HG03575 (cell line): ENCODE data around the gene SLC13A5.
"Not testable (repeated sequence)": the region's sequence is repeated elsewhere in the genome, so short reads cannot be mapped to it uniquely, and the experiment has no call there.

Experiments used
- ATAC-seq: cut with Tn5 transposase; IDR thresholded peaks from one replicate; pipeline ENCODE4 v1.9.1; 2021; ENCODE audit not compliant: unreplicated experiment, insufficient number of reproducible peaks, low FRiP score; ENCODE audit errors: extremely low read depth

The SLC13A5 gene

DNA sequence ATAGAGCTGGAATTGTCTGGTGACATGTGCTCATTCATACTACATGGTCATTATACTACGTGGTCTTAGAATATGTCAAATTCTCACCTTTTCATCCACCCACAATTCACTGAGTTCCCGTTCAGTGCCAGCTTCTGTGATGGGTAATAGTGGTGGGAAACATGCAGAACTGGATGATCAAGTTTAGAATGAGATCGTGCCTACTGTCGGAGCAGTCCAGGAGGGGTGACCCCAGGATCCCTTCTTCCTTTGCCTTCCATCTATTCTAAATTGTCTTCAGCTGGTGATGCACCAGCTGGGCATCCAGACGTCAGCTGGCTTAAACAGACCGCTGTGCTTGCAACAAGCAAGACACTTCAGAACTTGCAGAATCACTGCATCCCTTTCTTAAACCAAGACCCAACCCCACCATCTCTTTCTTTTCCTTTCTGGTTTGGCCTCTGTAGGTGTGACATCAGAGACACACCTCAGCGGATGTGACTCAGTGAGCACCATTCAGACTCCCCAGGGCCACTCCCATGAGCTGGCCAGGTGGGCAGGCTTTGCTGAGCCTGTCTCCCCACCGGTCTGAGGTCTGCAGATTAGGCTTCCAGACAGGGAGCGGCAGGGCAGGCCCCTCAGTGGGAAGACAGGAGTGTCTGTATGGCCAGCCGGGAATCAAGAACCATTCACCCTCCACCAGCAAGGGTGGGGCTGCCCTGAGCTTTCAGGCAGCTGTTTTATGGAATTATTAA, 43.5 kb downstream of the SLC13A5 start:
- no peak for ATAC-seq

DNA sequence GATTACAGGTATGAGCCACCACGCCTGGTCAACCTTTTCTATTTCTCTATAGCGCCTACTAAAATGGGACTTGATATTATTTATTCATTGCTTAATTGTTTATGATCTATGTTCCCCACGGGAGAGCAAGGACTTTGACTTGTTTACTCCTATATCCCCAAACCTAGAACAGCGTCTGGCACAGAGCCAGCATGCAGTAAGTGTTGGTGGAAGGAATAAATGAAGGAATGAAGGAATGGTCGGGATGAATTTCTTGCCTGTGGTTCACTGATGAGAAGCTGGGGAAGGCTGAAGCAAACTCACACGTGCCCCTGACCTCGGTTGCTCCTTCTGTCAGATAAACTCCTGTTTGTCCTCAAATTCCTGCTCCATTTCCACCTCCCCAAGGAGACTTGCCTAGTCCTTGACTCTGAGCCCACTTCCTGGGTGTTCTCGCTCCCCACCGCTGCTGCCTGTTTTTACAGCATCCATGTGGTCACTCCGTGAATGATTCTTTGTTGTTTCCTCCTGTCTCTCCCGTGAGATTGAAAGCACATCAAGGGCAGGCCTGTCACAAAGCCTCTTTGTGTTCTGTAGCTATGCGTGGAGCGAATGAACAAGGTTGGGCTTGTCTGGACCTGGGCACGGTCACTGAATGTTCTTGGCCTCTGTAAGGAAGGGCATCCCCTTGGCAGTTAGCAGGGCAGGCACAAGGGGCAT, 44.3 kb downstream of the SLC13A5 start:
- no peak for ATAC-seq

DNA sequence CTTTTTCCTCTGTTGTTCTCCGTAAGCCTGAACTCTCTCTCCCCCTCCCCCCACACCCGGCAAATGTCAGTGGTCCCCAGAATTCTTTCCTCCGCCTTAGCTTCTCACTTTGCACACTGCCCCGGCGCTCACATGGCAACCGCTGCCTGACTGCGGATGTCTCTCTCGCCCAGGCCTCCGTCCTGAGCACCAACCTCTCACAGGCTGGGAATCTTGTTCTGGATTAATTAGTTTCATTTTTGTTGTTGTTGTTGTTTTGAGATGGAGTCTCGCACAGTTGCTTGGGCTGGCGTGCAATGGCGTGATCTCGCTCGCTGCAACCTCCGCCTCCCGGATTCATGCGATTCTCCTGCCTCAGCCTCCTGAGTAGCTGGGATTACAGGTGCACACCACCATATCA, 45.0 kb downstream of the SLC13A5 start:
- no peak for ATAC-seq

DNA sequence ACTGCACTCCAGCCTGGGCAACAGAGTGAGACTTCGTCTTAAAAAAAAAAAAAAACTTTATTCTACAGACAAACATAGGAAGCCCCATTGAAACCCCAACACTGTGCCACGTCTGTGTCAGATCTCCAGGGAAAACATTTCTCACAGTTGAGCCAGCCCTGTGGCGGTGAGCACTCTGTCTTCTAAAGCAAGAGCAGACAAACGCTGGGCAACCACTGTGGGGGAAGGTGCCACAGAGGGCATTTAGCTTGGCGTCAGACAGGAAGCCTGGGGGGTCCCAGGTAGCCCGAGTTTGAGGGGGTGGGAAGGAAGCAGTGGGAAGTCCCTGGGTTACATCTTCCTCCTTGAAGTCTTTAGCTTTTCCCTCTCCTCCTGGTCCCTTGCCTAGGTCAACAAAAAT, 45.7 kb downstream of the SLC13A5 start:
- no peak for ATAC-seq

DNA sequence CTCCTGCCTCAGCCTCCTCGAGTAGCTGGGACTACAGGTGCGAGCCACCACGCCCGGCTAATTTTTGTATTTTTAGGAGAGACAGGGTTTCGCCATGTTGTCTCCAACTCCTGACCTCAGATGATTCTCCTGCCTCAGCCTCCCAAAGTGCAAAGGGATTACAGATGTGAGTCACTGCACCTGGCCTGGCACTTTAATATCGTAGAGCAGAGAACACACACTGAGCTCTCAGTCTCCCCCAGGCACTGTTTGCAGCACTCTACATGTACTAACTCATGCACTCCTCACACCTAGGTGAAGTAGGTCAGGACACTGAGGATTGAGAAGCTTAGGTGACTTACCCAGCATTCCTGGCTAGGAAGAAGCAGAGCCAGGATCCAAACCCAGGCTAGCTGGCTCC, 46.6 kb downstream of the SLC13A5 start:
- ATAC-seq: no peak

DNA sequence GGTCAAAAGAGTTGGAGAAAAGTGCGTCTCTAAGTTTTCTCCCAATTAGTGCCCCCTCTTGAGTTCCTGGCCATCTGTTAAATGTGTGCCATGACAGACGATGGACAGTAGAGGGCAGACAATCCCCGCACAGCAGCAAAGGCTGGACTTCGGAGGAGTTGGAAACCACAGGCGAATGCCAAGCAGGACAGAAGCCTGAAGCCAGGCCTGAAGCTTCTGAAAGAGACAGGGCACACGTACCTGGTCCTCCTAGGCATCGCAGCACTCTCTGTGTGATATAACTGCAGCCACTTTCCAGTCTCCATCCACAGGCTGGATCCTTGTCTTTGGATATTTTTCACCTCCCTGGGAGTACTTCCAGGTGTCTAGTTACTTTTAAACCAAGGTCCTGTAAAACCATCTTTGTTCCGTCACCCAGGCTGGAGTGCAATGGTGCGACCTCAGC, 47.1 kb downstream of the SLC13A5 start:
- ATAC-seq: no peak

DNA sequence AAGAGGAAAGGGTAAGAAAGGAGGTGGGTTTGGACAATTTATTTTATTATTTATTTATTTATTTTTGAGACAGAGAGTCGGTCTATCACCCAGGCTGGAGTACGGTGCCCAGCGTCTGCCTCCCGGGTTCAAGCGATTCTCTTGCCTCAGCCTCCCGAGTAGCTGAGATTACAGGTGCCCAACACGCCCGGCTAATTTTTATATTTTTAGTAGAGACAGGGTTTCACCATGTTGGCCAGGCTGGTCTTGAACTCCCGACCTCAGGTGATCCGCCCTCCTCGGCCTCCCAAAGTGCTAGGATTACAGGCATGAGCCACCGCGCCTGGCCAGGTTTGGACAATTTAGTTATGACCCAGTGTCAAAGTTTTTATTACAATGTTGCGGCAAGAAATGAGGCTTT, 50.0 kb downstream of the SLC13A5 start:
- not testable (repeated sequence) for ATAC-seq

DNA sequence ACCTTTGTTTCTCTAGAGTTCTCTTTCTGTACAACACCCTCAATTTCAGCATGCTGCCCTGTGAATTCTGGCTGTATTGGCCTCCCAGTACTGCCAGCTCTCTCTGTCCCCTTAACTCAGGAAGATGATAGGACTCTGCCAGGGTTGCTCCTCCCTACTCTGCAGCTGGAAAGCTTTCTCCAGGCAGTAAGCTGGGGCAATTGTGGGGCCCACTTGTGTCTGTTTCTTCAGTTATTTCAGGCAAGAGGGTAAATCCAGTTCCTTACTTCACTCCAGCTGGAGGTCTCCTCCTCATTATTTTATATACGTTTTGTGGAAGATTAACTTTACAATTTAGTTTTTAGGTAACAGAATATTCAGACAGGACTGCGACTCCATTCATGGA, 51.7 kb downstream of the SLC13A5 start:
- ATAC-seq: no peak

DNA sequence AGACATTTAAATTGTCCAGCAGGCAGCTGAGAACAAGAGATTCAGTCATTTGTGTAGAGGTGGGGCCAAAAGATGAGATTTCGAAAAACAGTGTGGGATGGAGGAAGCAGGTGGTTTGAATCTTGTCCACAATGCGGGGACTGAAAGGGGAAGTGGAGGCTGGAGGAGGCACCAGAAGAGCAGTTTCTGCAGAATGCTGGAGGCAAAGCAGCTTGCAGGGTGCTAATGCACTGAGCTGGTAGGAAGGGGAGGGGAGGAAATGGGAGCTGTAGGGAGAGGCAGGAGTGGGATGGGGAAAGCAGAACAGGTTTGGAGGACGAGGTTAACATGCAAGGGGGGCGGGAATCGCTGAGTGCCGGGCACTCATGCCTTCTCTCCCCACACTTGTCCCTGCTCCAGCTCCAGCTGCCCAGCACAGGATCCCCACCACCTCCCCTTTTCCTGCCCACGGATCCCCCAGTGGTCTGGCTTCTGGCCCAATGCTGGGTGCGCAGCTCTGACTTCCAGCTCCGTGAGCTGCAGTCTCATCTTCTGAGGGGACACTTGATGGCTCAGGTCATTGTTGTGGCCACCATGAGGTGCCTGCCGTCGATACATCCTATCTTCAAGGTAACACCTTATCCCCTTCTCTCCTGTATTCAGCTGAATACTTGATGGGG, 52.2 kb downstream of the SLC13A5 start:
- no peak for ATAC-seq

DNA sequence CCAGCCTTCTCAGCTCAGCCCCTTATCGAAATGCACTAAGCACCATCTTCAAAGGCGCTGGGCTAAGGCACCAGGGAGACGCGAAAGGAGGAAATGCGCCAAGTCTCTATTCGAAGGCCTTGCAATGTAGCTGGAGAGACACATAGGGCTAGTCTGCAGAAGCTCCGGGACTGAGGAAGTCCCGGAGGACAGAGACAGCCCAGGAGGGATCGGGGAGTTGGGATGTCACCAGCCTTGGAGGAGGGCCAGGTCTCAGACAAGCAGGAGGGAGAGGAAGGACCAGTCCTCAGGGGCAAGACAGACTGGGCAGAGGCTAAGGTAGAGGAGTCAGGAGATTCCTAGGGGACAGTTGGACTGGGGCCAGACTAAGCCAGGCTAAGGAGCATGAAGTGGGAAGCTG, 53.1 kb downstream of the SLC13A5 start:
- no peak for ATAC-seq

DNA sequence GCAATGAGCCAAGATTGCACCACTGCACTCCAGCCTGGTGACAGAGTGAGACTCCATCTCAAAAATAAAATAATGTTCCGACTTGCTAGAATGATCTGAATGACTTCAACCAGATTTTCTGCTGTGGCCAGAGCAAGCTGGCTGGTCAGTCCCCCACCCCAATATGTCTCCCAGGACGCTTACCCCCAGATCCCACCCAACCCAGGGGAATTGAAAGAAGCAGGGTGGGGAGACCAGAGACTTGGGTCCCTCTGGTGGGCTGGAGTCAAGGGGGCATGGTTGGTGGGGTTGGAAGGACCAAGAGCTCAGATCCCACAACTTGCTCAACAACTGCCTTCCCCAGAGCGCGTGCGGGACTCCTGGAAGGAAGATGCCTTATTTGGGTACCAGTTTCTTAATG, 54.8 kb downstream of the SLC13A5 start:
- ATAC-seq: not testable (repeated sequence)

DNA sequence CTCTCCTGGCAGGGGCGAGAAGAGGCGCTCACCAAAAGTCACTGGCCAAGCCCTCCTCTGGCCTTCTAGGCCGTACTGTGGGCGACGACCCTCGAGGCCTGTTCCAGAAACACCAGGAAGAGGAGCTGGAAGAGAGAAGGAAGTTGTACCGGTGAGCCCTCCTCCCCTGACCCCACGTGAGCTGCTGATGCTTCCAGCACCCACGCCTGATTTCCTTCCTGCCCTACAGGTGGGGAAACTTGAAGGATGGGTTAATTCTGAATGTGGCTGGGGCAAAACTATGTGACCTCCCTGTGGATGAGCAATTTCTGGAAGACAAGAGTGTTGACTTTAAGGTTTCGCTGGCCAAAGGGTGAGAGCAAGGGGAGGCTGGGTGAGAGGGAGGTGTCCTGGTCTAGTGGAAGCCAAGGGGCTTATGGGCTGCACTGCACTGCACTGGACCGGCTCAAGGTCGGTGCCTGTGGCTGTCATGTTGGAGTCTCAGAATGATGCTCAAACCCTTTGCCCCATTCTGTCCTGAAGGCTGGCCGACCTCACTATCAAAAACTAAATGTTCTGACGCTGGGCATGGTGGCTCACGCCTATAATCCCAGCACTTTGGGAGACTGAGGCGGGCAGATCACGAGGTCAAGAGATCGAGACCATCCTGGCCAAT, 55.4 kb downstream of the SLC13A5 start:
- no peak for ATAC-seq

DNA sequence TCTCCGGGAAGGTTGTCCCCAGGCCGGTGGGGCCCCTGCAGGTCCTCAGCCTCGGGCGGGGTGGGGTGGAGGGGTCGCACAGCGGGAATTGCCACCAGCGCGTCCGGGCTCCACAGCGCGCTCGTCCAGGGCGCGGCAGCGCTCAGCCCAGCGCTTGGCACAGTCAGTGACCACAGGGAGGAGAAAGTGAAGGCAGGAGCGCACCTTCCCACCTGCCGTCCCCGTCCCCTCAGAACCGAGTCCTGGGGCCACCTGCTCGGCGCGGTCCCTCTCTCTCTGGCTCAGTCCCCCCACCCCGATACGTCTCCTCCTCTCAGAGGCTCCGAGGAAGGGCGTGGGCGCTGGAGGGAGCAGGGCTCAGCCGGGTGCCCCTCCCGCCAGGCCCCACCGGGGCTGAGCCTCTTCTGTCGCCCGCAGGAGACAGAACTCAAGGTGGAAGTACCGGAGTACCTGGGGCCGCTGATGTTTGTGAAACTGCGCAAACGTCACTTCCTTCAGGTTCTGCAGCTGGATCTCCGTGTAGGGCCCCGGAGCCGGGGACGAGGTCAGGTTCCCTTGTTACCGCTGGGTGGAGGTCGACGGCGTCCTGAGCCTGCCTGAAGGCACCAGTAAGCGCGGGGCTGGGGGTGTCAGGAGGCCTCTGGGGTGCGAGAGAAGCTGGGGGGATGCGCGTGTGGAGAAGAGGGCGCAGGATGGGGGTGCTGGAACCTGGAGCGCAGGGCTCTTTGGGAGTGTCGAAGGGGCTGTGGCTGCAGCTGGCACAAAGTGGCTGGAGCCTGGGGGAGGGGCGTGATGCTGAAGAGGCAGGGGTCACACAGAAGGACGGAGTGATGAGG, 56.2 kb downstream of the SLC13A5 start:
- not testable (repeated sequence) for ATAC-seq

DNA sequence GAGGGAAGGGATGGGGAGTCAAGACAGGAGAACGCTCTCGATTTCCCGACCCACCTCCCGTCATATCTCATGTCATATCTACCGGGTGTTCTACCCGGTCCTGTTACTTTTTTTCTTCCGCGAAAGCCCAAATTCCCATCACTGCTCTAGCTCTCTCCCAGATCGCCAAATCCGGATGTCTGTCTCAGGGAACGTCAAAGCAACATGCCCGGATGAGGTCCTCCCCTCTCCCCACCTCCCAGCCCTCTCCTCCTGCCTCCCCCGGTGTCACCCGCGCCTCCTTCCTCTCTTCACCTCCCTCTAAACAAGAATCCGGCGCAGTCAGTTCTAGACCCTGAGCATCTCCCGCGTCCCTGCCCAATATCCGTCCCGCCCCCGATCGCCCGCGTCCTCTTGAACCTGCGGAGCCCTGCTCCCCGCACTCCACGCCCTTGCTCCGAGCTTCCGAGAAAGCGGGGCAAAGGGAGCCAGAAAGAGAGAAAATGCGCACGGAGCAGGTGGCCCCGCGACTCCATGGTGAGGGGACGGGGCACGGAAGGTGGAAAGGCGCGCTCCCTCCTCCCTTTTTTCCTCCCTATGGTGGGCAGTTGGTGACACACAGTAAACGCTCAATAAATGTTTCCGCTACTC, 57.3 kb downstream of the SLC13A5 start:
- not testable (repeated sequence) for ATAC-seq

DNA sequence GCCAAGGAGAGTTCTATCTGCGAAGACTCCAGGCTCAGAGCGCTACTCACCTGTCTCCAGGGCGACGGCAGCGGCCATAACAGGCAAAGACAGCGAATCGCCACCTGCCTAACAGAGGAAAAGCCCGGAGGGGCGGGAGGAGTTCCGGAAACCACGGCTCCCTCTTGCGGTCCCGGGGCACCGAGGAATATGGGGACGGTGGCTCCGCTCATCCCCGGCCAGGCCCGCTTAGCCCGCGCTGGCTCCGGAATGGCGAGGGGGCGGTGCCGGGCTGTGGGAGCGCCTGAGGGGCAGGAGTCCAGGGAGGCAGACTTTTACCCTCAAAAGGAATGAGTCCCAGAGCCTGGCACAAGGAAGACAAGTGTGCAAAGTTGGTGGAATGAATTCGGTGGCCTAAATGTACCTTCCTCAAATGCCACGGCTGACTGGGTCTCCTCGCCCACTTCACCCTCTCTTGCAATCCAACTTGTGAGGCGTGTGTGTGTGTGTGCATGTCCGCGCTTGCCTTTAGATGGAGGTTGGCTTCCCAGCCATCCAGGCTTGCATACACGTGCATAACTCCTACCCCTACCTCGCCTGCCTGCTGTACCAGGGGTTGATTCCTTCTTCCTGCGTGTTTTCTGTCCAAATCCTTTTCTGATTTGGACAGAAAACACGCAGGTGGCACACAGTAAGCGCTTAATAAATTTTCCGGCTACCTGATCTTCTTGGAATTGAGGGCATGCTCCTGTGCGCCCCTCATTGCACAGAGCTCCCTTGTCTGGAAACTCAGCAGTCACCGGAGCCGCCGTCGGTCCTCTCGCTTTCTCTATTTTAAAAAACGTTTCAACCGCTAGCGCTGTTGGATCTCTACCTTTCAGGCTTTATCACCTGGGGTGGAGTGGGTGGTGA, 58.1 kb downstream of the SLC13A5 start:
- no peak for ATAC-seq

DNA sequence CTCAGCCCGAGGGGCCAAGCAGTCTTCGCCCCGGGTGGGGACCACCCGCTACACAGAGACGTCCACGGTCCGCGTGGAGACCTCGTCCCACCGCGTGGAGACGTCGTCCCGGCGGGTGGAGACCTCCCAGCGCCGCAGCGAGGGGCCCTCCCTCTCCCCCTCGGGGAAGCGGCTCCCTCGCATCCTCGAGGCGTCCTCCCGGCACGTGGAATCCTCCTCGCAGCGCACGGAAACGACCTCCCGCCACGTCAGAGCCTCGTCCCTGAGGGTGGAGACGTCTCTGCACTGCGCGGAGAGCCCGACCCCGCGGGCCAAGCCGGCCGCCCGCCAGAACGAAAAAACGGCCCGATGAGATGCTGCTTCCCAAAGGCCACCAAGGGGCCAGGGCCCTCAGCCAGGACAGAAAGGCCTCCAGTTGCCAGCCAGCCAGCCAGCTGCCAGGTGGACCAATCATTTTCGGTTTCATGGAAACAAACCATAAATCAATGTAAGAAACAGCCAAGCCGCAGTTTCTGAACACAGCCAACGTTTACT, 61.2 kb downstream of the SLC13A5 start:
- ATAC-seq: no peak

DNA sequence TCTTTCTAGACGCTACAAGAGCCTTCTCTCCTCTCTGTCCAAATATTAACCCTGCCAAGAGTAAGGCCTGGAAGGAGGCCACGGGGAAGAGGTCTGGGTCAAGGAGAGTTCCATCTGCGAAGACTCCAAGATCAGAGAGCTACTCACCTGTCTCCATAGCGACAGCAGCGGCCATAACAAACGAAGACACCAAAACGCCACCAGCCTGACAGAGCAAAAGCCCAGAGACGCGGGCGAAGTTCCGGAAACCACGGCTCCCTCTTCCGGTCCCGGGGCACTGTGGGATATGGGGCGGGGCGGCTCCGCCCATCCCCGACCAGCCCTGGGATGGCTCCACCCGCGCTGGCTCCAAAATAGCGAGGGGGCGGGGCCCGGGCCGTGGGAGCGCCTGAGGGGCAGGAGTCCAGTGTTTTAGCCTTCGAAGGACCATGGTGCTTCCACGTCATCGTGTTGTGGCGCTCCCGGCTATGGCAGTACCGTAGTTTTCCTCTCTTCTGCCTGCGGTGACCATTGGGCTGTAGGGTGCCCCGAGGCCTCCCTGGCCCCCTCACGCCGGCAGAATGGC, 61.7 kb downstream of the SLC13A5 start, which contains the start of the genes C17orf100 and MED31:
Gene C17orf100, plus strand, starts transcription at position 409 of the 565 bp plus-strand sequence. Its CDS starts 152 bp downstream, at position 561.
Gene MED31, minus strand, starts transcription at position 252 of the 565 bp plus-strand sequence. Its CDS starts 77 bp downstream, at position 175.
- no peak for ATAC-seq
